Gastroesophageal sphincter (tissue), 3 donors: ENCODE measurements around the gene TMEM131L.
"Not testable (repeated sequence)": the region's sequence is repeated elsewhere in the genome, so short reads cannot be mapped to it uniquely, and the experiment has no call there.

Experiments
- EP300 ChIP-seq: sonication (generic); formaldehyde crosslinking; IDR thresholded peaks from one replicate; pipeline ENCODE4 v1.6.1; 2017; ENCODE audit warnings: antibody characterized with exemption, mild to moderate bottlenecking
- POLR2A ChIP-seq, 2 donors: fragments of 450-650 bp; IDR thresholded peaks; one replicate each; pipeline ENCODE4 v1.6.1; 2017; ENCODE audit warnings: antibody characterized with exemption in 2 of 2, mild to moderate bottlenecking in 2 of 2, moderate library complexity in 1 of 2
- POLR2AphosphoS5 ChIP-seq: sonication (generic); formaldehyde crosslinking; IDR thresholded peaks from one replicate; pipeline ENCODE4 v1.6.1; 2017; ENCODE audit warnings: antibody characterized with exemption
- TF ChIP-seq, protein P1 (sequence below), 4 experiments: fragments of 200-600 bp in 2 of 4; fragments of 450-650 bp in 2 of 4; sonication (generic) in 1 of 4; IDR thresholded peaks; one replicate each; pipeline ENCODE4 v1.5.1; 2017 to 2019; ENCODE audit warnings: antibody characterized with exemption in 4 of 4, mild to moderate bottlenecking in 2 of 4, moderate library complexity in 2 of 4

DNA sequence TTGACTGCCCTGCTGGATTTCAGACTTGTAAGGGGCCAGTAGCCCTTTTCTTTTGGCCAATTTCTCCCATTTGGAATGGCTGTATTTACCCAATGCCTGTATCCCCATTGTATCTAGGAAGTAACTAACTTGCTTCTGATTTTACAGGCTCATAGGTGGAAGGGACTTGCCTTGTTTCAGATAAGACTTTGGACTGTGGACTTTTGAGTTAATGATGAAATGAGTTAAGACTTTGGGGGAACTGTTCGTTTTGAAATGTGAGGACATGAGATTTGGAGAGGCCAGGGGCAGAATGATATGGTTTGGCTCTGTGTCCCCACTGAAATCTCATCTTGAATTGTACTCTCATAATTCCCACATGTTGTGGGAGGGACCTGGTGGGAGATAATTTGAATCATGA is 200.3 kb downstream of the TMEM131L start:
- TF ChIP-seq, protein P1, sequence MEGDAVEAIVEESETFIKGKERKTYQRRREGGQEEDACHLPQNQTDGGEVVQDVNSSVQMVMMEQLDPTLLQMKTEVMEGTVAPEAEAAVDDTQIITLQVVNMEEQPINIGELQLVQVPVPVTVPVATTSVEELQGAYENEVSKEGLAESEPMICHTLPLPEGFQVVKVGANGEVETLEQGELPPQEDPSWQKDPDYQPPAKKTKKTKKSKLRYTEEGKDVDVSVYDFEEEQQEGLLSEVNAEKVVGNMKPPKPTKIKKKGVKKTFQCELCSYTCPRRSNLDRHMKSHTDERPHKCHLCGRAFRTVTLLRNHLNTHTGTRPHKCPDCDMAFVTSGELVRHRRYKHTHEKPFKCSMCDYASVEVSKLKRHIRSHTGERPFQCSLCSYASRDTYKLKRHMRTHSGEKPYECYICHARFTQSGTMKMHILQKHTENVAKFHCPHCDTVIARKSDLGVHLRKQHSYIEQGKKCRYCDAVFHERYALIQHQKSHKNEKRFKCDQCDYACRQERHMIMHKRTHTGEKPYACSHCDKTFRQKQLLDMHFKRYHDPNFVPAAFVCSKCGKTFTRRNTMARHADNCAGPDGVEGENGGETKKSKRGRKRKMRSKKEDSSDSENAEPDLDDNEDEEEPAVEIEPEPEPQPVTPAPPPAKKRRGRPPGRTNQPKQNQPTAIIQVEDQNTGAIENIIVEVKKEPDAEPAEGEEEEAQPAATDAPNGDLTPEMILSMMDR (IDR thresholded peaks at IDR 0.05): not testable (repeated sequence)
- not testable (repeated sequence) for TF ChIP-seq POLR2A (IDR thresholded peaks at IDR 0.05); POLR2AphosphoS5; EP300
